Right lung (tissue), 5 donors: ENCODE data around the gene DRAM1. TPM values are rescaled to one million over a fixed set of nuclear protein-coding genes. Genes with fewer than 3 reads are reported as not detected.

Experiments used
- polyA plus RNA-seq, 5 donors: library from polyadenylated mRNA; unstranded; fragments of 120-200 nt; gene quantifications; one replicate each; pipeline versions ENCODE4 v1.2.1 to v1.2.3, GENCODE V29; 2013; ENCODE audit warnings: inconsistent platforms in 1 of 5, low replicate concordance in 1 of 5; ENCODE audit not compliant: insufficient read length in 5 of 5, insufficient read depth in 1 of 5

The DRAM1 gene
- polyA plus RNA-seq, 5 donors, result 21.8 to 28.1 (median 24.7) TPM

Other genes with a start within 250 kb of the DRAM1 start
- 10 to 100 TPM; 26.3 to 29.7 (median 28.6) TPM for gene CHPT1, start 179.9 kb upstream of the DRAM1 start, polyA plus RNA-seq
- gene SYCP3, start 138.1 kb upstream of the DRAM1 start, polyA plus RNA-seq, result 1 to 10 TPM in 4 of 5 donors, under 1 TPM in 1; 0.53 to 2.9 (median 1.4) TPM
- gene GNPTAB, start 46.6 kb upstream of the DRAM1 start, polyA plus RNA-seq, result 10 to 100 TPM; 34.7 to 51.2 (median 48.8) TPM
- 10 to 100 TPM; 44.7 to 68.0 (median 57.1) TPM for gene WASHC3, start 184.4 kb downstream of the DRAM1 start, polyA plus RNA-seq
- gene NUP37, start 242.5 kb downstream of the DRAM1 start, polyA plus RNA-seq, result 10 to 100 TPM; 28.3 to 45.5 (median 40.0) TPM
- 10 to 100 TPM; 10.6 to 26.5 (median 19.2) TPM for gene PARPBP, start 242.6 kb downstream of the DRAM1 start, polyA plus RNA-seq